Pancreas (tissue), 10 donors: Measurements from ENCODE around the gene ATP6V1F. TPM values are rescaled to one million over a fixed set of nuclear protein-coding genes. Genes with fewer than 3 reads are reported as not detected.

ENCODE experiments used
- ATAC-seq, 4 donors: fragments of 200-7000 bp; cut with Tn5 transposase; one replicate each; pipeline versions ENCODE4 v1.8.0 to v1.9.1; 2020; ENCODE audit warnings: mild to moderate bottlenecking in 4 of 4, moderate library complexity in 4 of 4
- DNase-seq, 6 donors: peaks; one replicate each; pipeline ENCODE4 v3.0.0-alpha.2; 2020
- FAIRE-seq: peaks from 2 replicates; lab custom pipeline; 2012; peaks lifted over from hg19 to GRCh38; lab: Jason Lieb, UNC
- H3K27ac ChIP-seq, 4 donors: fragments of 200-600 bp; sonication (generic); 1 replicate in 3 of 4; 2 replicates in 1 of 4; pipeline versions ENCODE4 v1.5.0 to v1.8.0; 2020
- H3K27me3 ChIP-seq, 4 donors: fragments of 200-600 bp; one replicate each; pipeline ENCODE4 v1.8.0; 2021
- H3K36me3 ChIP-seq, 3 donors: fragments of 200-600 bp; sonication (generic) in 1 of 3; one replicate each; pipeline versions ENCODE4 v1.5.0 to v1.8.0; 2020 to 2021
- H3K4me1 ChIP-seq, 3 donors: fragments of 200-600 bp; one replicate each; pipeline ENCODE4 v1.8.0; 2021
- H3K4me3 ChIP-seq, 4 donors: fragments of 200-600 bp; sonication (generic) in 2 of 4; one replicate each; pipeline versions ENCODE4 v1.5.0 to v1.8.0; 2020 to 2021
- H3K9me3 ChIP-seq, 4 donors: fragments of 200-600 bp; one replicate each; pipeline ENCODE4 v1.8.0; 2021
- CTCF ChIP-seq, 4 donors: fragments of 200-600 bp; sonication (generic) in 3 of 4; IDR thresholded peaks; one replicate each; pipeline versions ENCODE4 v1.5.0 to v1.8.0; 2021; ENCODE audit warnings: antibody characterized with exemption in 4 of 4
- WGBS, 2 donors: extraction: QIAGEN DNeasy Blood & Tissue Kit; methylation state at CpG; one replicate each; pipeline ENCODE4 v1.1.7; 2013; 5-methylcytosine and 5-hydroxymethylcytosine counted together
- intact Hi-C, 3 donors: fragments of 100-400 bp; cut with DNase I; formaldehyde crosslinking; loops; one replicate each; pipeline versions ENCODE4 v1.11.1 to v1.14.2; 2022
- polyA plus RNA-seq, 2 donors: library from polyadenylated mRNA; stranded (reverse); fragments of 200-250 nt; gene quantifications; one replicate each; pipeline ENCODE4 v1.2.3, GENCODE V29; 2013
- total RNA-seq, 6 donors: library from RNA; stranded (reverse); fragmentation: NEBNext Ultra II Directional in 4 of 6; extraction: Animal tissue kit (Norgen Biotek cat#: 25700) in 4 of 6; gene quantifications; one replicate each; pipeline versions ENCODE4 v1.2.1 to v1.2.4, GENCODE V29; 2021 to 2023
- donor health status: healthy with polysubstance abuse.
- donor health status: DM: no; HTN: no; CAD: no; lungs with moderate emphysema.
- donor health status: DM: no; HTN: no; CAD: no.
- donor health status: control.
- donor health status: control.
- donor health status: Bipolar disorder and iron deficiency.
- donor health status: DM: yes; HTN: yes; CAD: no.
- donor health status: DM: no; HTN: no; CAD: no.
- donor health status: DM: no; HTN: no; CAD: no.
- donor health status: DM: yes; HTN: yes; CAD: no.

ATP6V1F gene
- total and polyA plus RNA-seq, 8 donors, result 28.1 to 96.9 (median 45.3) TPM

DNA sequence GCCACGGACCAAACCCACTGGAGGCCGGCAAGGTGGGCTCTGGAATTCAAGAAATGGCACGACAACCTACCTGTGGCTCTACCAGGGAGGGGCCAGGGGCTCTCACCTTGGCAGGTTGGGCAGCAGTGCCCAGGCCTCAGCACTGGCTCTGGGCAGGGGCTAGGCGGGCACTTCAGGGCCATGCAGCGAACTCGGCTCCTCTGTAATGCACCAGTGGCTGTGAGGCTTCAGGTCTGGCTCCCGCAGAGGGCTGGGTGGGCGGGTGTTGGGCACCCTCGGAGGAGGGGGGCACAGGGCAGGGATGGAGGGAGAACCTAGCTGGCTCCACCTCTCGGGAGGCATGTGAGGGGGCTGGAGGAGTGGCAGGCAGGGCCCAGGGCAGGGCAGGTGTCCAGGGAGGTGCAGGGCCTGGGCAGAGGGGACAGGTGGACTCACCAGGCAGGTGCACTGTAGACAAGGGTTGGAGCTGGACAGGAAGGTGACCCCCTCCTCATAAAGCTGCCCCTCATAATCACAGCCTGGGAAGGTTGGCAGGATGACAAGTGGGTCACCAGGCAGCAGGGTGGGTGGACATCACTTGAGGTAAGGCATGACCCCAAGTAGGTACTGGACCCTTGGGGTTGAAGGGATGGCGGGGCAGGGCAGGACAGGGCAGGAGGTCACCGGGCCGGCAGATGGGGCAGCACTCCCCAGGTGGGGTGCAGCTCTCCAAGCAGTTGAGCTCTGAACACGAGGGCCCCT is 41.1 kb downstream of the ATP6V1F start:
- Histone ChIP-seq H3K27me3 (no peaks in the 10 kb centered on the region), H3K9me3 (no peaks in the 10 kb centered on the region), H3K36me3 (no peaks in the 10 kb centered on the region), H3K27ac (no peak overlapping the region), H3K4me3 (no peak overlapping the region), H3K4me1 (no peaks in the 10 kb centered on the region)
- DNase-seq (peak in 2 of 6 donors; percentile 13 to 52), ATAC-seq (peak in 2 of 4 donors; percentile 11 to 13), FAIRE-seq (no peak)
- no peak for TF ChIP-seq CTCF (IDR thresholded peaks at IDR 0.05)
- WGBS, 2 donors, result 69 to 75% methylated on average over 12 to 14 of the region's 14 CpGs
- intact Hi-C loops, result loop anchor here in 1 of 3 donors (10.0 kb wide), 1 partner anchor 301 kb away; no protein-coding TSS in a partner anchor

DNA sequence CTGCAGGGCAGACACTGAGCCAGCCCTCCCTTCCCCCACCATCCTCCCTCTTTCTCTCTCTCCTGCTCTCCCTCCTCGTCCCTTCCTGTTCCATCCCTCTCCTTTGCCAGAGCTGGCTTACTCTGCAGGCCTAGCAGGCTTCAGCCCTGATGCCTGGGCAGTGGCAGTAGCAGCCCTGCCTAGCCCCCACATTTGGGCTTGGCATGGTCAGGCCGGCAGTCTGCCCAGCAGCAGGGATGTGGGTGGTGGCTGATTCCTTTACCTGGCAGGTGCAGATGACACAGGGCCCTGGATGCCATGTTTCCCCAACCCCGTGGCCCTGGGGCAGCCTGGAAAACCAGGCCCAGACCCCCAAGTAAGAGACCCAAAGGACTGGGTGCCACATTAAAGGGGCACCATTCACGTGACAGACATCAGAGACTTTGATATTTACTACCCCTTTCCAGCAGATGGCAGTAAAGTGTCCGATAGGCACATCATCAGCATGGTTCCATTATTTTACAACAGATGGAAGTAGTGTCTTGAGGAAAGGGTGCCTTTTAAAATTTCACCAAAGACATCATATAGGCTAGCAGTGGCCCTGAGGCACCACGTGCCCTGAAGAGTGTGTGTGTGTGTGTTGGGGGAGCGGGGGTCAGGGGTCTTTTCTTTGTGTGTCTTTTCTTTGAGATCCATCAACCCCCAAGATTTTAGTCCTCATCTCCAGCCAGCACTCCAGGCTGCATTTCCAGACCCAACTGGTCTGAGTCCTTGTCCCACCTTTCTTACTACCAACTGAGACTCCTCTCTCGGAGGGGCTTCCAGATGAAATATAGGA is 41.9 kb downstream of the ATP6V1F start:
- no peaks in the 10 kb centered on the region for H3K9me3 ChIP-seq
- no peaks in the 10 kb centered on the region for H3K36me3 ChIP-seq
- ATAC-seq (peak; percentile 66 to 91 (median 82)), FAIRE-seq (no peak), DNase-seq (peak in 2 of 6 donors; percentile 14 to 52)
- H3K27me3 ChIP-seq, result no peaks in the 10 kb centered on the region
- WGBS, 2 donors, result 30 to 32% methylated on average over 8 of the region's 8 CpGs
- no peak overlapping the region for H3K27ac ChIP-seq
- intact Hi-C loops, result loop anchor here in 2 of 3 donors (5.0 to 10.0 kb wide), 2 partner anchors 183 to 300 kb away; no protein-coding TSS in a partner anchor
- peak in 3 of 4 donors; percentile 32 to 48 (median 41) for TF ChIP-seq CTCF (IDR thresholded peaks at IDR 0.05)
- H3K4me3 ChIP-seq, result no peak overlapping the region
- H3K4me1 ChIP-seq, result no peaks in the 10 kb centered on the region

GRCh38 chr7:128906001-128906765 is 43.5 kb downstream of the ATP6V1F start:
- DNase-seq (peak in 1 of 6 donors; percentile 9), FAIRE-seq (no peak), ATAC-seq (no peak)
- Histone ChIP-seq H3K27me3 (no peaks in the 10 kb centered on the region), H3K27ac (no peak overlapping the region), H3K4me3 (no peak overlapping the region), H3K4me1 (no peaks in the 10 kb centered on the region), H3K36me3 (no peaks in the 10 kb centered on the region), H3K9me3 (no peaks in the 10 kb centered on the region)
- WGBS, 2 donors, result 64 to 75% methylated on average over 5 of the region's 5 CpGs
- no peak for TF ChIP-seq CTCF (IDR thresholded peaks at IDR 0.05)
- intact Hi-C loops, result loop anchor here in 2 of 3 donors (5.0 to 10.0 kb wide), 2 partner anchors 181 to 299 kb away; no protein-coding TSS in a partner anchor

- no peaks in the 10 kb centered on the region for H3K9me3 ChIP-seq
- FAIRE-seq, result no peak
- H3K27ac ChIP-seq, result no peak overlapping the region
- WGBS, 2 donors, result 64 to 69% methylated on average over 16 to 19 of the region's 19 CpGs
- no peak for TF ChIP-seq CTCF (IDR thresholded peaks at IDR 0.05)
- no peaks in the 10 kb centered on the region for H3K4me1 ChIP-seq
- ATAC-seq, result no peak
- intact Hi-C loops, result loop anchor here in 2 of 3 donors (5.0 to 10.0 kb wide), 2 partner anchors 180 to 298 kb away; no protein-coding TSS in a partner anchor
- no peak overlapping the region for H3K4me3 ChIP-seq
- DNase-seq, result peak in 1 of 6 donors; percentile 9
- no peaks in the 10 kb centered on the region for H3K36me3 ChIP-seq
- H3K27me3 ChIP-seq, result no peaks in the 10 kb centered on the region
Observed at GRCh38 chr7:128906766-128907559, 44.3 kb downstream of the ATP6V1F start.
